Measurements from ENCODE around the gene CLEC4D. TPM values are rescaled to one million over a fixed set of nuclear protein-coding genes. Genes with fewer than 3 reads are reported as not detected.
"Not testable (repeated sequence)": the region's sequence is repeated elsewhere in the genome, so short reads cannot be mapped to it uniquely, and the experiment has no call there.

CLEC4D gene
- total RNA-seq, 1 donor from 2014 or later: not detected

DNA sequence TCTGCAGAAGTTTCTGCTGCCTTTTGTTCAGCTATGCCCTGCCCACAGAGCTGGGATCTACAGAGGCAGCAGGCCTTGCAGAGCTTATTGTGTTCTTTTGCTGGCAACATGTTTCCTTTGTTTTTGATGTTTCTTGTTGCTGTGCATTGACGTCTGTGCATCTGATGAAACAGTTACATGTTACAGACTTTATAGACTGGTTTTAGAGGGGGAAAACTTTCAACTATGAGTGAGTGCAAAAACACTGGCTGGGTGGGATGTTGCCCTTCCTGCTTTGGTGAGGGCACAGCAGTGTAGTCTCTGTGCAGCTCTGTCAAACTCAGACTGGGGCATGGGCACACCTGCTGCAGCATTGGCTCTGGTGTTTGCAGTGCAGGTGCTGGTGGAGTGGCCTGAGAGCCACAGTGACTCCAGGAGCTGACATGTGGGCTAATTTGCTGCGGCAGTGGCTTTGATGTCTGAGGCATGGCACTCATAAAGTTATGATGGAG, 30.7 kb upstream of the CLEC4D start:
- Mint-ChIP-seq H3K36me3 (ENCODE audit: low read depth) (no peaks in the 10 kb centered on the region), H3K27me3 (ENCODE audit: low read depth) (peaks cover 8% of the 10 kb centered on the region), H3K9me3 (ENCODE audit: low read depth) (peaks cover 9% of the 10 kb centered on the region), H3K4me1 (ENCODE audit: low read depth) (no peaks in the 10 kb centered on the region), H3K4me3 (ENCODE audit: unreplicated experiment) (no peak overlapping the region), H3K27ac (ENCODE audit: unreplicated experiment) (no peak overlapping the region)
- no peak for DNase-seq (ENCODE audit: low spot score)
- TF ChIP-seq, protein P1, sequence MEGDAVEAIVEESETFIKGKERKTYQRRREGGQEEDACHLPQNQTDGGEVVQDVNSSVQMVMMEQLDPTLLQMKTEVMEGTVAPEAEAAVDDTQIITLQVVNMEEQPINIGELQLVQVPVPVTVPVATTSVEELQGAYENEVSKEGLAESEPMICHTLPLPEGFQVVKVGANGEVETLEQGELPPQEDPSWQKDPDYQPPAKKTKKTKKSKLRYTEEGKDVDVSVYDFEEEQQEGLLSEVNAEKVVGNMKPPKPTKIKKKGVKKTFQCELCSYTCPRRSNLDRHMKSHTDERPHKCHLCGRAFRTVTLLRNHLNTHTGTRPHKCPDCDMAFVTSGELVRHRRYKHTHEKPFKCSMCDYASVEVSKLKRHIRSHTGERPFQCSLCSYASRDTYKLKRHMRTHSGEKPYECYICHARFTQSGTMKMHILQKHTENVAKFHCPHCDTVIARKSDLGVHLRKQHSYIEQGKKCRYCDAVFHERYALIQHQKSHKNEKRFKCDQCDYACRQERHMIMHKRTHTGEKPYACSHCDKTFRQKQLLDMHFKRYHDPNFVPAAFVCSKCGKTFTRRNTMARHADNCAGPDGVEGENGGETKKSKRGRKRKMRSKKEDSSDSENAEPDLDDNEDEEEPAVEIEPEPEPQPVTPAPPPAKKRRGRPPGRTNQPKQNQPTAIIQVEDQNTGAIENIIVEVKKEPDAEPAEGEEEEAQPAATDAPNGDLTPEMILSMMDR (IDR thresholded peaks at IDR 0.05): no peak

DNA sequence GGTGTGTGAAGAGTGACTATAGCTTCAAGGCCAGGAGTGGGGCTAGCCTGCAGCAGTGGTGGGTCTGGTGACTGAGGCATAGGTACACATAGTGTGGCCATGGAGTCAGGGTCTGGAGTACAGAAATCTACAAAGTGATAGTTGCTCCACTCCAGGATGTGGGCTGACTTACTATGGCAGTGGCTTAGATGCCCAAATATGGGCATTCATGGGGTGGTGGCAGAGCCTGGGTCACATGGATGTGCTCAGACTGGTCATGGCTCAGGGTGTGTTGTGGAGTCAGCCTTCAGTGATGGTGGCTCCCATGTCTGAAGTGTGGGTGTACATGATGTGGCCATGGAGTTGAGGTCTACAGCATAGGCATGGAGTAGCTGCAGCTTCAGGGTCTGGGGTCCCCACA, 30.2 kb upstream of the CLEC4D start:
- Mint-ChIP-seq H3K4me3 (ENCODE audit: unreplicated experiment) (no peak overlapping the region), H3K9me3 (ENCODE audit: low read depth) (peaks cover 9% of the 10 kb centered on the region), H3K27ac (ENCODE audit: unreplicated experiment) (no peak overlapping the region), H3K36me3 (ENCODE audit: low read depth) (no peaks in the 10 kb centered on the region), H3K4me1 (ENCODE audit: low read depth) (no peaks in the 10 kb centered on the region), H3K27me3 (ENCODE audit: low read depth) (peaks cover 8% of the 10 kb centered on the region)
- TF ChIP-seq, protein P1 (IDR thresholded peaks at IDR 0.05): no peak
- no peak for DNase-seq (ENCODE audit: low spot score)

DNA sequence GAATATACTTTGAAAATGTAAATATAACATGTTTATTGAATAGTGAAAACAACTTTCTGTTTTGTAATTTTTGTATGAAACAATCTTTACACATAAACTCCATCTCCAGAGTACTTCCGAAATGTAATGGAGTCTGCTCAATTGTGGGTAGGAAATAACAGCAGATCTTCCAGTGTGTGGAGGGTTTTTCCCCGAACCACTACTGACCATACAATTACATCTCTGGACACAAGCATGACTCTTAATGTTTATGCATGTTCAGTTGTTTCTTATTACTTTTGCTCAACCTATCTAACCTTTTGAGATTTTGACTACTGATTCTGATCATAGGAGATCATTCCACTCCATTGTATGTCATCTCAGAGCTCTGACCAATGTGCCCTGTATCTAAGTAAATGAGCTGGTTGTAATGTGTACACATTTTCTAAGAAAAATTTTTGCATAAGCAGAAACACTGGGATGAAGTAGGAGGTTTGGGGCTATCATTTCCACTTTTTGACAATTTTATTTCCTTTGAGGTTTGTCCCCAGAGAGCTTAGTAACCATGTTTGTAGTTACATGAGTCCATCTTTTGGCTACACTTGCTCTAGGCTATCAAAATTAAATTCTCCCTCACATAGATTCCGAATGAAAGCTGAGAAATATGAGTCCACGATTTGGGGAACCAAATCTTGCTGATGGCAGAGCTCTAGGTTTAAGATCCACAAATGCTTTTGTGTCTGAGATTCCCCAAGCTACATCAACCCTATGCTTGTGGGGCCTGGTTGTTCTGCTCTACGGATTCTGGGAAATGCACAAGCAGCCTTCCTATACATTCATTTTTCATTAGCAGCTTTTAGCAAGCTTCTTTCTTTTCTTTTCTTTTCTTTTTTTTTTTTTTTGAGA, 21.4 kb upstream of the CLEC4D start:
- TF ChIP-seq, protein P1 (IDR thresholded peaks at IDR 0.05): no peak
- Mint-ChIP-seq H3K9me3 (ENCODE audit: low read depth) (no peaks in the 10 kb centered on the region), H3K27ac (ENCODE audit: unreplicated experiment) (no peak overlapping the region)

DNA sequence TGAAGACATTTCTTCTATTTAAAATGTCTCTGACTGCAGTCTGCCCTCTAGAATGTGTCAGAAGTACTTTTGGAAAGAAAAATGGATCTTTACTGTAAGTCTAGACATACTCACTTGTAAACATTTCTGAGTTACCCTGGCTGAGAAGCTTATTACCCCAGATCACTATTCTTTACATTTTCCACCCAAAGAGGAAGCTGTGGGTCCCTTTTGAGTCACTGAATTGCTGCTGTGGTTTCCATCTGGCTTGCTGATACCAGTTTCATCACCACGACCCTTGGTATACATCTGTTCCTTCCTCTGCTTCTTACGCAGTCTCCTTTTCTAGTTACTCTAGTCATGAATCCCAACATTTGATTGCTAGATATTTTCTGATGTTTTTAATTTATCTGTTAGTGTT, 20.2 kb upstream of the CLEC4D start:
- Mint-ChIP-seq H3K27me3 (ENCODE audit: low read depth) (peaks cover 9% of the 10 kb centered on the region), H3K27ac (ENCODE audit: unreplicated experiment) (no peak overlapping the region), H3K36me3 (ENCODE audit: low read depth) (no peaks in the 10 kb centered on the region), H3K9me3 (ENCODE audit: low read depth) (no peaks in the 10 kb centered on the region), H3K4me1 (ENCODE audit: low read depth) (no peaks in the 10 kb centered on the region), H3K4me3 (ENCODE audit: unreplicated experiment) (no peak overlapping the region)
- no peak for DNase-seq (ENCODE audit: low spot score)
- TF ChIP-seq, protein P1 (IDR thresholded peaks at IDR 0.05): no peak

More for the DNA sequence above, 21.4 kb upstream of the CLEC4D start:
- Mint-ChIP-seq H3K4me3 (ENCODE audit: unreplicated experiment) (no peak overlapping the region), H3K27me3 (ENCODE audit: low read depth) (peaks cover 5% of the 10 kb centered on the region), H3K4me1 (ENCODE audit: low read depth) (no peaks in the 10 kb centered on the region), H3K36me3 (ENCODE audit: low read depth) (no peaks in the 10 kb centered on the region)
- no peak for DNase-seq (ENCODE audit: low spot score)

DNA sequence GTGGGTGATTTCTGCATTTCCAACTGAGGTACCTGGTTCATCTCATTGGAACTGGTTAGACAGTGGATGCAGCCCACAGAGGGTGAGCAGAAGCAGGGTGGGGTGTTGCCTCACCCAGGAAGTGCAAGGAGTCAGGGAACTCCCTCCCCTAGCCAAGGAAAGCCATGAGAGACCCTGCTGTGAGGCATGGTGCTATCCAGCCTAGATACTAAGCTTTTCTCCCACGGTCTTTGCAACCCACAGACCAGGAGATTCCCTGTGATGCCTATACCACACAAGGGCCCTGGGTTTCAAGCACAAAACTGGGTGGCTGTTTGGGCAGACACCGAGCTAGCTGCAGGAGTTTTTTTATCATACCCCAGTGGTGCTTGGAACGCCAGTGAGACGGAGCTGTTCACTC, 17.6 kb upstream of the CLEC4D start:
- peaks cover 17% of the 10 kb centered on the region for H3K27me3 Mint-ChIP-seq (ENCODE audit: low read depth)
- not testable (repeated sequence) for H3K36me3 Mint-ChIP-seq (ENCODE audit: low read depth); H3K4me3 Mint-ChIP-seq (ENCODE audit: unreplicated experiment); H3K4me1 Mint-ChIP-seq (ENCODE audit: low read depth); DNase-seq (ENCODE audit: low spot score); H3K9me3 Mint-ChIP-seq (ENCODE audit: low read depth); H3K27ac Mint-ChIP-seq (ENCODE audit: unreplicated experiment)

DNA sequence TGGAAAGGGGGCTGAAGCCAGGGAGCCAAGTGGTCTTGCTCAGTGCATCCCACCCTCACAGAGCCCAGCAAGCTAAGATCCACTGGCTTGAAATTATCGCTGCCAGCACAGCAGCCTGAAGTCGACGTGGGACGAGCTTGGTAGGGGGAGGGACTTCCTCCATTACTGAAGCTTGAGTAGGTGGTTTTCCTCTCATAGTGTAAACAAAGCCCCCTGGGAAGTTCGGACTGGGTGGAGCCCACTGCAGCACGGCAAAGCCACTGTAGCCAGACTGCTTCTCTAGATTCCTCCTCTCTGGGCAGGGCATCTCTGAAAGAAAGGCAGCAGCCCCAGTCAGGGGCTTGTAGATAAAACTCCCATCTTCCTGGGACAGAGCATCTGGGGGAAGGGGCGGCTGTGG, 17.2 kb upstream of the CLEC4D start:
- not testable (repeated sequence) for H3K4me1 Mint-ChIP-seq (ENCODE audit: low read depth); DNase-seq (ENCODE audit: low spot score); H3K4me3 Mint-ChIP-seq (ENCODE audit: unreplicated experiment); H3K27ac Mint-ChIP-seq (ENCODE audit: unreplicated experiment); H3K9me3 Mint-ChIP-seq (ENCODE audit: low read depth); H3K36me3 Mint-ChIP-seq (ENCODE audit: low read depth)
- peaks cover 17% of the 10 kb centered on the region for H3K27me3 Mint-ChIP-seq (ENCODE audit: low read depth)
